GM12874 (cell line): Measurements from ENCODE around the gene DOCK11.

Experiments
- TF ChIP-seq, protein P1 (sequence below): IDR thresholded peaks from 2 replicates; pipeline ENCODE4 v1.5.1; 2011; ENCODE audit warnings: low read depth, mild to moderate bottlenecking, control low read depth, low read length, moderate library complexity; ENCODE audit not compliant: insufficient read depth

Gene DOCK11

GRCh38 chrX:118714521-118714920 is 218.9 kb downstream of the DOCK11 start:
- TF ChIP-seq, protein P1, sequence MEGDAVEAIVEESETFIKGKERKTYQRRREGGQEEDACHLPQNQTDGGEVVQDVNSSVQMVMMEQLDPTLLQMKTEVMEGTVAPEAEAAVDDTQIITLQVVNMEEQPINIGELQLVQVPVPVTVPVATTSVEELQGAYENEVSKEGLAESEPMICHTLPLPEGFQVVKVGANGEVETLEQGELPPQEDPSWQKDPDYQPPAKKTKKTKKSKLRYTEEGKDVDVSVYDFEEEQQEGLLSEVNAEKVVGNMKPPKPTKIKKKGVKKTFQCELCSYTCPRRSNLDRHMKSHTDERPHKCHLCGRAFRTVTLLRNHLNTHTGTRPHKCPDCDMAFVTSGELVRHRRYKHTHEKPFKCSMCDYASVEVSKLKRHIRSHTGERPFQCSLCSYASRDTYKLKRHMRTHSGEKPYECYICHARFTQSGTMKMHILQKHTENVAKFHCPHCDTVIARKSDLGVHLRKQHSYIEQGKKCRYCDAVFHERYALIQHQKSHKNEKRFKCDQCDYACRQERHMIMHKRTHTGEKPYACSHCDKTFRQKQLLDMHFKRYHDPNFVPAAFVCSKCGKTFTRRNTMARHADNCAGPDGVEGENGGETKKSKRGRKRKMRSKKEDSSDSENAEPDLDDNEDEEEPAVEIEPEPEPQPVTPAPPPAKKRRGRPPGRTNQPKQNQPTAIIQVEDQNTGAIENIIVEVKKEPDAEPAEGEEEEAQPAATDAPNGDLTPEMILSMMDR, result no peak

DNA sequence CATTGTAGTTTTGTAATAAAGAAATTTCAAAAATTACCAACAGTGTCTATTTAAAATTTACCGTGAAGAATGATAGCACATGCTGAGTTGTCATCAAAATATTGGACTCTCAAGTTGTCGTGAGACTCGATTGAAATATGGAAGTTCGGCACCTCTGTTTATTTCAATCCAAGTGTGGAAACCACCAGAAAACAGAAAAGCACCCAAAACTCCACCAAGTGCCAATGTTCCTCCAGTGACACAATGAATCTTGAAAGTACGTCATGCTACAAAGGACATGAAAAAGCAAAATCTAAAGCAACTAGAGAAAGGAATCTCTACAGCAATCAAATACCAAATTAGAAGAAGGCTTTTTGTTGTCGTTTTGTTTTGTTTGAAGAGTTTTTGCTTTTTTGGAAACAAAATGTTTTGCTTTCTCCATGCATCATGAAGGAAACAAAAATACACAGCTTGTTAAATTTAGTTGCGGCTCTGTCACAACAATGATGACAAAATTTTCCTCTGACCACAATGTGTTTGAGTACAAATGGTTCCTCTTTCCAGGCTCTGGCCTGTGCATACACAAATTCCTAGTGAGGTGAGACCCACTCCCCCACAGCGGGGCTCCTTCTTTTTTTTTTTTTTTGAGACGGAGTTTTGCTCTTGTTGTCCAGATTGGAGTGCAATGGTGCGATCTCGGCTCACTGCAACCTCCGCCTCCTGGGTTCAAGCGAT is 222.2 kb downstream of the DOCK11 start:
- TF ChIP-seq, protein P1, result no peak

- TF ChIP-seq, protein P1, result no peak
Observed at GRCh38 chrX:118718737-118719136, 223.1 kb downstream of the DOCK11 start.

GRCh38 chrX:118720058-118720707 is 224.6 kb downstream of the DOCK11 start:
- TF ChIP-seq, protein P1, result no peak

- TF ChIP-seq, protein P1, result no peak
Observed at GRCh38 chrX:118723376-118723775, 227.8 kb downstream of the DOCK11 start.

DNA sequence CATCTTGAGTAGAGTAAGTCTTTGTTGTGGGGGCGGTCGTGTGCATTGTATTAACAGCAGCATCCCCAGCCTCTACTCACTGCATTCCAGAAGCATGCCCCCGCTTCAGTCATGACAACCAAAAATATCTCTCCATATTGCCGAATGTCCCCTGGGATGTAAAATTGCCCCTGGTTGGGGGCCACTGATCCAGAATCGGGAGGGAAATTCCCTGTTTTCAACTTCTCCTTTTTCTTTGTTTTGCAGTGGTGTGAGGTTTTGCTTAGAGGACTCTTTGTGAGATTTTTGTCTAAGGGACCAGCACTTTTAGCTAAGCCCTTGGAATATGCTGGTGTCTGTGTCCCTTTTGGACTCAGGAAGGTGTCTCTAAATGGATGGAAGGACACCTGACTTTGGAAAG is 228.8 kb downstream of the DOCK11 start:
- TF ChIP-seq, protein P1, result no peak

GRCh38 chrX:118724775-118725174 is 229.2 kb downstream of the DOCK11 start:
- TF ChIP-seq, protein P1, result no peak
